PC-3 (cell line): ENCODE measurements around the gene PLXNB2.

ENCODE experiments used
- CTCF ChIP-seq: fragments of 300-600 bp; sonication (generic); conservative IDR thresholded peaks from 2 replicates; pipeline ENCODE4 v1.5.1; 2017; ENCODE audit warnings: antibody characterized with exemption, low read depth, mild to moderate bottlenecking, low read length
- EZH2phosphoT487 ChIP-seq: fragments of 300-600 bp; sonication (generic); IDR thresholded peaks from 2 replicates; pipeline ENCODE4 v1.6.1; 2018; ENCODE audit warnings: mild to moderate bottlenecking, antibody characterized with exemption, low read length, borderline replicate concordance

GRCh38 chr22:50305923-50306566 is 1.4 kb downstream of the PLXNB2 start:
- no peak for TF ChIP-seq CTCF
- TF ChIP-seq EZH2phosphoT487 = no peak
